Progenitor cell of endocrine pancreas (in vitro differentiated cells): ENCODE results near the gene TMEM120A. TPM values are rescaled to one million over a fixed set of nuclear protein-coding genes. Genes with fewer than 3 reads are reported as not detected.

Experiments
- DNase-seq: peaks from one replicate; pipeline ENCODE4 v3.0.0; 2021; ENCODE audit warnings: low spot score; ENCODE audit not compliant: unreplicated experiment
- H3K27ac Mint-ChIP-seq: 2 replicates; pipeline ENCODE4 v1.8.0; 2021; ENCODE audit warnings: mild to moderate bottlenecking, moderate library complexity, mixed read lengths
- H3K27me3 Mint-ChIP-seq: 2 replicates; pipeline ENCODE4 v1.8.0; 2021; ENCODE audit warnings: mixed read lengths
- H3K36me3 Mint-ChIP-seq: 2 replicates; pipeline ENCODE4 v1.8.0; 2022; ENCODE audit warnings: mixed read lengths; ENCODE audit not compliant: insufficient read depth
- H3K4me1 Mint-ChIP-seq: 2 replicates; pipeline ENCODE4 v1.8.0; 2021; ENCODE audit warnings: low read depth, mixed read lengths
- H3K4me3 Mint-ChIP-seq: 2 replicates; pipeline ENCODE4 v1.8.0; 2021; ENCODE audit warnings: low read depth, mild to moderate bottlenecking, moderate library complexity, mixed read lengths
- H3K9me3 Mint-ChIP-seq: 2 replicates; pipeline ENCODE4 v1.8.0; 2021; ENCODE audit warnings: low read depth, mixed read lengths
- total RNA-seq: library from RNA; stranded (reverse); gene quantifications from 2 replicates; pipeline ENCODE4 v1.2.1, GENCODE V29; 2021
- TF ChIP-seq, protein P1 (sequence below): fragments of 200-600 bp; sonication (generic); IDR thresholded peaks from one replicate; pipeline ENCODE4 v1.5.0; 2021; ENCODE audit warnings: antibody characterized with exemption, mild to moderate bottlenecking; ENCODE audit not compliant: unreplicated experiment

Gene TMEM120A
- total RNA-seq, 1 donor from 2014 or later = 35.7 TPM

DNA sequence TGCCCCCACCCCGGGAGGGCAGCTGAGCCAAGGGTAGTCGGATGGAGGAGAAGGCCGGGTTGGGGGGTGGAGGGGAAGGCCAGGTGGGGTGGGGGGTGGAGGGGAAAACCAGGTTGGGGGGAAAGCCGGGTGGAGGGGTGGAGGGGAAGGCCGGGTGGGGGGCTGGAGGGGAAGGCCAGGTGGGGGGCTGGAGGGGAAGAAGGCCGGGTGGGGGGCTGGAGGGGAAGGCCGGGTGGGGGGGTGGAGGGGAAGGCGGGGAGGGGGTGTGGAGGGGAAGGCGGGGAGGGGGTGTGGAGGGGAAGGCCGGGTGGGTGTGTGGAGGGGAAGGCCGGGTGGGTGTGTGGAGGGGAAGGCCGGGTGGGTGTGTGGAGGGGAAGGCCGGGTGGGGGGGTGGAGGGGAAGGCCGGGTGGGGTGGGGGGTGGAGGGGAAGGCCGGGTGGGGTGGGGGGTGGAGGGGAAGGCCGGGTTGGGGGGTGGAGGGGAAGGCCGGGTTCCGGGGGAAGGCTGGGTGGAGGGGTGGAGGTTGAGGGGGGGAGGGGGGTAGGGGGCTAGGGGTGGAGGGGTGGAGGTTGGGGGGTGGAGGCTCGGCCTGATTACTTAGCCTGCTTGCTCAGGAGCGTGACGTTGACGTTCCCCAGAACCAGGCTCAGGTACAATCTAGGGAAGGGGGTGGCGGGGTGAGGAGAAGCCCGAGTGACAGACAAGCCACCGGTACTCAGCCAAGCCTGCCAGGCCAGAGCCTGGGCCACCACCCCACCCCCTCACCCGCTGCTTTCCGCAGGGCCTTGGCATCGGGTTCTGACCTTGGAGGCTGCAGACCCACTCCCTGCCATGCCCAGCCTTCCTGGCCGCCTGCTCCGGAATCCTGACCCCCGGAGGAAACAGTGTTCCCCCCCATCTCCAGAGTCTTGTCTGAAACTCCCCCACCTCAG lies 5.6 kb downstream of the TMEM120A start:
- Mint-ChIP-seq H3K9me3 (no peaks in the 10 kb centered on the region), H3K4me1 (peaks cover 10% of the 10 kb centered on the region), H3K27ac (no peak overlapping the region), H3K36me3 (peaks cover 6% of the 10 kb centered on the region), H3K4me3 (no peak overlapping the region), H3K27me3 (no peaks in the 10 kb centered on the region)
- DNase-seq = no peak
- TF ChIP-seq, protein P1, sequence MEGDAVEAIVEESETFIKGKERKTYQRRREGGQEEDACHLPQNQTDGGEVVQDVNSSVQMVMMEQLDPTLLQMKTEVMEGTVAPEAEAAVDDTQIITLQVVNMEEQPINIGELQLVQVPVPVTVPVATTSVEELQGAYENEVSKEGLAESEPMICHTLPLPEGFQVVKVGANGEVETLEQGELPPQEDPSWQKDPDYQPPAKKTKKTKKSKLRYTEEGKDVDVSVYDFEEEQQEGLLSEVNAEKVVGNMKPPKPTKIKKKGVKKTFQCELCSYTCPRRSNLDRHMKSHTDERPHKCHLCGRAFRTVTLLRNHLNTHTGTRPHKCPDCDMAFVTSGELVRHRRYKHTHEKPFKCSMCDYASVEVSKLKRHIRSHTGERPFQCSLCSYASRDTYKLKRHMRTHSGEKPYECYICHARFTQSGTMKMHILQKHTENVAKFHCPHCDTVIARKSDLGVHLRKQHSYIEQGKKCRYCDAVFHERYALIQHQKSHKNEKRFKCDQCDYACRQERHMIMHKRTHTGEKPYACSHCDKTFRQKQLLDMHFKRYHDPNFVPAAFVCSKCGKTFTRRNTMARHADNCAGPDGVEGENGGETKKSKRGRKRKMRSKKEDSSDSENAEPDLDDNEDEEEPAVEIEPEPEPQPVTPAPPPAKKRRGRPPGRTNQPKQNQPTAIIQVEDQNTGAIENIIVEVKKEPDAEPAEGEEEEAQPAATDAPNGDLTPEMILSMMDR = no peak

DNA sequence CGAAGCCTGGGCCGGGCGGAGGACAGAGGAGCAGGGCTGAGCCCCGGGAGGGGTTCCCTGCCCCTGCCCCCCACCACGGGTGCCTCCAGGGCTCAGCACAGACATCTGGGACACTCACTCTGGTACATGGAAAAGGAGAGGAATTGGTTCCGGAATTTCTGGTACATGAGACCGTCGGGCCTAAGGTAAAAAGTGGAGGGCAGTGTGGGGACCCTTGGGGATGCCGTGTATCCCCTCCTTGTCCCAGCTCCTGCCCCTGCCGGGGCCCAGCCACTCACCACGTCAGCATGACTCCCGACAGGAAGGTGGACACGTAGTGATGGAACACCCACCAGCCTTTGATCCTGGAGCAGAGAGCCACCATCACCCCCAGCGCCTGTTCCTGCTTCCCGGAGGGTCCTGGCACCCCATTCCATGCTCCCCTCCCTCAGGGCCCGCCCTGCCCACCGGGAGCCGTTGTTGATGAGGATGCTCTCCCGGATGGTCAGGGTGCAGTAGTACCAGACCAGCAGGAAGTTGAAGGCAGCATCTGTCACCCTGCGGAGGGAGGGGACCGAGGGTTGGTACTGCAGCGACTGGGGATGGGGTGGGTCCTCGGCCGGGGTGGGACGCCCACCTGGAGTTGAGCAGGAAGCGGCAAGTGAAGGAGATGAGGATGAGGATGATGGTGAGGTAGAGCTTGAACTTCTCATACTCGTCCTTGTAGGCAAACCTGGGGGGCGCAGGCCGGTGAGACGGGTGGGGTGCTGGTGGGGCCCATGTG lies 6.4 kb downstream of the TMEM120A start:
- Mint-ChIP-seq H3K27me3 (no peaks in the 10 kb centered on the region), H3K4me3 (no peak overlapping the region), H3K27ac (no peak overlapping the region), H3K36me3 (peaks cover 6% of the 10 kb centered on the region), H3K4me1 (peaks cover 8% of the 10 kb centered on the region), H3K9me3 (no peaks in the 10 kb centered on the region)
- TF ChIP-seq, protein P1 = no peak
- DNase-seq = no peak

DNA sequence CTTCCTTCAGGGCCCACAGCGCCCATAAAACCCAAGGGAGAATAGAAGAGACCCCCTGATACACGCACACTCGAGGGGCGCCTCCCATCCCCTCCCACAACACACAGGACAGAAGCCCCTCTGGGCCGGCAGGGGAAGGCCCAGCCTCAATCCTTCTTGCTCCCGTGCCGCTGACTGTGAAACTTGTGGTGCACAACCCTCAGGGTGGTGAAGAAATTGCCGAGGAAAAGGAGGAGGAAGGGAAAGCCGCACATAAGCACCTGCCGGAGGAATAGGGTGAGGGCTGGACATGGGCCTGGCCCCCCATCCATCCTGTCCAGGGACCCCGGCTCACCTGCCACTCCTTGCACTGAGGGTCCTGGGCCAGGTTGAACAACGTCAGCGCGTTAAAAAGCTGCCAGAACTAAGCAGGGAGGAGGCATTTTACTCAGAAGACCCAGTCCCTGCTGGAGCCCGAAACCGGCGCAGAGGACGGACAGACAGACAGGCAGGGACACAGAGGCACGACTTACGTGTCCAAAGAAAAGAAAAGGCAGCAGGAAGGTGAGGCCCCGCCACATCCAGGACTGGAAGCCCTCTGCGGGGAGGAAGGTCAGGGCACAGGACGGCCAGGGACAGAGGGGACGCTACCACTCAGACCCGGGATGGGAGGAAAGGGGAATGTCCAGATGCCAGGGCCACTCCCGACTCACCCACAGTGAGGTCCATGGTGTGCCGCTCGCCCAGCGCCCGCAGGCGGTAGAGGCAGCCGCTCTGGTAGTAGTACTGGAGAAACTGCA lies 7.2 kb downstream of the TMEM120A start:
- H3K27me3 Mint-ChIP-seq = no peaks in the 10 kb centered on the region
- no peak for DNase-seq
- H3K4me3 Mint-ChIP-seq = no peak overlapping the region
- no peaks in the 10 kb centered on the region for H3K9me3 Mint-ChIP-seq
- TF ChIP-seq, protein P1 = no peak
- peak overlapping the region; percentile 63 for H3K27ac Mint-ChIP-seq
- peaks cover 8% of the 10 kb centered on the region for H3K4me1 Mint-ChIP-seq
- peaks cover 6% of the 10 kb centered on the region for H3K36me3 Mint-ChIP-seq

DNA sequence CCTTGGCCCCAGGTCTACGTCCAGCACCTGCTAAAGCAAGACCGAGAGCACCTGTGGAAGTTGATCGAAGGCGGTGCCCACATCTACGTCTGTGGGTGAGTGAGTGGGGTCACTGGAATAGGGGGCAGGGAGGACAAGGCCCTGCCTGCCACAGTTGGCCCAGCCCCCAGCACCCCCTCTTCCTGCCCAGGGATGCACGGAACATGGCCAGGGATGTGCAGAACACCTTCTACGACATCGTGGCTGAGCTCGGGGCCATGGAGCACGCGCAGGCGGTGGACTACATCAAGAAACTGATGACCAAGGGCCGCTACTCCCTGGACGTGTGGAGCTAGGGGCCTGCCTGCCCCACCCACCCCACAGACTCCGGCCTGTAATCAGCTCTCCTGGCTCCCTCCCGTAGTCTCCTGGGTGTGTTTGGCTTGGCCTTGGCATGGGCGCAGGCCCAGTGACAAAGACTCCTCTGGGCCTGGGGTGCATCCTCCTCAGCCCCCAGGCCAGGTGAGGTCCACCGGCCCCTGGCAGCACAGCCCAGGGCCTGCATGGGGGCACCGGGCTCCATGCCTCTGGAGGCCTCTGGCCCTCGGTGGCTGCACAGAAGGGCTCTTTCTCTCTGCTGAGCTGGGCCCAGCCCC lies 8.1 kb downstream of the TMEM120A start:
- H3K27me3 Mint-ChIP-seq = no peaks in the 10 kb centered on the region
- TF ChIP-seq, protein P1 = no peak
- H3K4me1 Mint-ChIP-seq = peaks cover 8% of the 10 kb centered on the region
- no peaks in the 10 kb centered on the region for H3K9me3 Mint-ChIP-seq
- DNase-seq = no peak
- H3K36me3 Mint-ChIP-seq = peaks cover 6% of the 10 kb centered on the region
- no peak overlapping the region for H3K27ac Mint-ChIP-seq
- H3K4me3 Mint-ChIP-seq = no peak overlapping the region
